Keratinocyte (primary cell): ENCODE data around the gene RFX3. TPM values are rescaled to one million over a fixed set of nuclear protein-coding genes. Genes with fewer than 3 reads are reported as not detected.

Experiments used
- DNase-seq: peaks from one replicate; pipeline ENCODE4 v3.0.0-alpha.2; 2011; ENCODE audit warnings: low read depth, missing footprints, low spot score
- FAIRE-seq: peaks from 2 replicates; lab custom pipeline; 2011; peaks lifted over from hg19 to GRCh38; lab: Jason Lieb, UNC
- H2AFZ ChIP-seq: 2 replicates; pipeline ENCODE4 v1.6.0; 2012; ENCODE audit warnings: low read length, control low read depth, inconsistent platforms; ENCODE audit not compliant: control insufficient read depth
- H3K27ac ChIP-seq: 2 replicates; pipeline ENCODE4 v1.5.1; 2011; ENCODE audit warnings: low read length; ENCODE audit not compliant: control insufficient read depth, insufficient read depth
- H3K27me3 ChIP-seq: 3 replicates; pipeline ENCODE4 v1.6.0; 2011; ENCODE audit warnings: low read length; ENCODE audit not compliant: control insufficient read depth, insufficient read depth; ENCODE audit errors: extremely low read depth
- H3K36me3 ChIP-seq, 2 experiments: 2 replicates in 1 of 2; 3 replicates in 1 of 2; pipeline ENCODE4 v1.5.1; 2011; ENCODE audit warnings: low read length in 2 of 2, mild to moderate bottlenecking in 1 of 2; ENCODE audit not compliant: control insufficient read depth in 2 of 2, insufficient read depth in 2 of 2; ENCODE audit errors: extremely low read depth in 1 of 2
- H3K4me1 ChIP-seq: 3 replicates; pipeline ENCODE4 v1.5.1; 2011; ENCODE audit warnings: low read length; ENCODE audit not compliant: control insufficient read depth, insufficient read depth; ENCODE audit errors: extremely low read depth
- H3K4me2 ChIP-seq: 3 replicates; pipeline ENCODE4 v1.6.0; 2011; ENCODE audit warnings: low read depth, low read length; ENCODE audit not compliant: control insufficient read depth, insufficient read depth; ENCODE audit errors: extremely low read depth
- H3K4me3 ChIP-seq, 3 experiments: fragments of 200-600 bp in 1 of 3; sonication (generic) in 1 of 3; 2 replicates in 2 of 3; 3 replicates in 1 of 3; pipeline ENCODE4 v1.5.1; 2011 to 2016; ENCODE audit warnings: low read length in 3 of 3, mild to moderate bottlenecking in 3 of 3, control low read depth in 2 of 3, inconsistent platforms in 1 of 3, low read depth in 1 of 3, mixed read lengths in 1 of 3, mixed run types in 1 of 3, moderate library complexity in 1 of 3; ENCODE audit not compliant: control insufficient read depth in 2 of 3, insufficient read depth in 2 of 3; ENCODE audit errors: extremely low read depth in 1 of 3
- H3K79me2 ChIP-seq: 2 replicates; pipeline ENCODE4 v1.6.0; 2012; ENCODE audit warnings: low read length; ENCODE audit not compliant: control insufficient read depth, insufficient read depth
- H3K9ac ChIP-seq: 3 replicates; pipeline ENCODE4 v1.6.0; 2011; ENCODE audit warnings: low read length; ENCODE audit not compliant: control insufficient read depth, insufficient read depth; ENCODE audit errors: extremely low read depth
- H3K9me1 ChIP-seq: 3 replicates; pipeline ENCODE4 v1.6.0; 2011; ENCODE audit warnings: low read length; ENCODE audit not compliant: control insufficient read depth, insufficient read depth; ENCODE audit errors: extremely low read depth
- H3K9me3 ChIP-seq: 2 replicates; pipeline ENCODE4 v1.5.1; 2012; ENCODE audit warnings: low read depth, low read length; ENCODE audit not compliant: control insufficient read depth
- H4K20me1 ChIP-seq: 3 replicates; pipeline ENCODE4 v1.6.0; 2011; ENCODE audit warnings: low read length; ENCODE audit not compliant: control insufficient read depth, insufficient read depth; ENCODE audit errors: extremely low read depth
- EZH2 ChIP-seq: IDR thresholded peaks from one replicate; pipeline ENCODE4 v1.6.1; 2012; ENCODE audit warnings: inconsistent platforms, mild to moderate bottlenecking, low read length, moderate library complexity
- dilution Hi-C: fragments of 300-500 bp; cut with MboI; formaldehyde crosslinking; loops from one replicate; pipeline ENCODE4 v1.7.0; 2020; ENCODE audit warnings: low sequenced_read_pairs; ENCODE audit not compliant: extremely low pct_ligation_motif_present
- polyA plus RNA-seq, 5 experiments: library from polyadenylated mRNA; depleted of rRNA in 3 of 5; stranded (reverse) in 3 of 5; stranded (forward) in 1 of 5; unstranded in 1 of 5; fragments of >200 nt; gene quantifications; 1 replicate in 1 of 5; 2 replicates in 3 of 5; 3 replicates in 1 of 5; pipeline versions ENCODE4 v1.2.1 to v1.2.3, GENCODE V29; 2011 to 2012; ENCODE audit warnings: missing spikeins in 2 of 5, low read depth in 1 of 5, low replicate concordance in 1 of 5
- TF ChIP-seq, protein P1 (sequence below), 3 experiments: IDR thresholded peaks in 1 of 3; conservative IDR thresholded peaks in 1 of 3; optimal IDR thresholded peaks in 1 of 3; 2 replicates in 2 of 3; 3 replicates in 1 of 3; pipeline versions ENCODE3 to v1.5.1; 2011; ENCODE audit warnings: low read length in 3 of 3, mild to moderate bottlenecking in 3 of 3, moderate library complexity in 2 of 3, control low read depth in 1 of 3, inconsistent platforms in 1 of 3; ENCODE audit not compliant: insufficient read depth in 2 of 3; ENCODE audit errors: extremely low read depth in 1 of 3

The RFX3 gene
- polyA plus RNA-seq, 1 donor (not counting 4 experiments of a cell fraction or from before 2014, with no cell fraction given) = 1.8 TPM

DNA sequence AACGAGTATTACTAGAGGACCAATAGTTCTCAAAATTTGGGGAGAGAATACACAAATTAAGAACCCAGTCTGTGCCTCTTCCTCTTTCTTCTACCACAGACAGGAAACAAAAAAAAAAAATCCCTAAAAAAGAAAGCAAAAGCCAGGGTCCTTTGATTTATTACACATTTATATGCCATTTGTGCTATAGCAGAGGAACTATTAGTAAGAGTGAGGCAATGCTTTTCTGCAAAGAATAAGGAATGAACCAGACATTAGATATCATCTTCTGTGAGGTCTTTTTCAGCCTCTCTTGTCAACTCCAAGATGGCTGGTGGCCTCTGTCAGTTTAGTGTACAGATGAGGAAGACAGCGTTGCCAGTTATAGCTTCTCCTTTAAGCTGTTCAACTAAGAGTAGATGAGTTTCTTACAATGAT, 127.6 kb downstream of the RFX3 start:
- Histone ChIP-seq H3K79me2 (no peaks in the 10 kb centered on the region), H4K20me1 (no peaks in the 10 kb centered on the region), H3K4me3 (no peak overlapping the region), H3K9ac (no peak overlapping the region), H3K4me2 (no peak overlapping the region), H3K9me3 (no peaks in the 10 kb centered on the region), H3K27ac (no peak overlapping the region), H3K9me1 (no peaks in the 10 kb centered on the region), H3K4me1 (no peaks in the 10 kb centered on the region), H3K27me3 (no peaks in the 10 kb centered on the region), H2AFZ (no peak overlapping the region), H3K36me3 (no peaks in the 10 kb centered on the region)
- no peak for TF ChIP-seq EZH2
- TF ChIP-seq, protein P1, sequence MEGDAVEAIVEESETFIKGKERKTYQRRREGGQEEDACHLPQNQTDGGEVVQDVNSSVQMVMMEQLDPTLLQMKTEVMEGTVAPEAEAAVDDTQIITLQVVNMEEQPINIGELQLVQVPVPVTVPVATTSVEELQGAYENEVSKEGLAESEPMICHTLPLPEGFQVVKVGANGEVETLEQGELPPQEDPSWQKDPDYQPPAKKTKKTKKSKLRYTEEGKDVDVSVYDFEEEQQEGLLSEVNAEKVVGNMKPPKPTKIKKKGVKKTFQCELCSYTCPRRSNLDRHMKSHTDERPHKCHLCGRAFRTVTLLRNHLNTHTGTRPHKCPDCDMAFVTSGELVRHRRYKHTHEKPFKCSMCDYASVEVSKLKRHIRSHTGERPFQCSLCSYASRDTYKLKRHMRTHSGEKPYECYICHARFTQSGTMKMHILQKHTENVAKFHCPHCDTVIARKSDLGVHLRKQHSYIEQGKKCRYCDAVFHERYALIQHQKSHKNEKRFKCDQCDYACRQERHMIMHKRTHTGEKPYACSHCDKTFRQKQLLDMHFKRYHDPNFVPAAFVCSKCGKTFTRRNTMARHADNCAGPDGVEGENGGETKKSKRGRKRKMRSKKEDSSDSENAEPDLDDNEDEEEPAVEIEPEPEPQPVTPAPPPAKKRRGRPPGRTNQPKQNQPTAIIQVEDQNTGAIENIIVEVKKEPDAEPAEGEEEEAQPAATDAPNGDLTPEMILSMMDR (optimal IDR thresholded peaks at IDR 0.05 in 1 of 3, IDR thresholded peaks at IDR 0.05 in 1 of 3, conservative IDR thresholded peaks at IDR 0.05 in 1 of 3; ENCODE audit: extremely low read depth in 1 of 3, insufficient read depth in 2 of 3, low read length in 3 of 3) = no peak
- FAIRE-seq = no peak
- no peak for DNase-seq
- dilution Hi-C loops = no loop called here

DNA sequence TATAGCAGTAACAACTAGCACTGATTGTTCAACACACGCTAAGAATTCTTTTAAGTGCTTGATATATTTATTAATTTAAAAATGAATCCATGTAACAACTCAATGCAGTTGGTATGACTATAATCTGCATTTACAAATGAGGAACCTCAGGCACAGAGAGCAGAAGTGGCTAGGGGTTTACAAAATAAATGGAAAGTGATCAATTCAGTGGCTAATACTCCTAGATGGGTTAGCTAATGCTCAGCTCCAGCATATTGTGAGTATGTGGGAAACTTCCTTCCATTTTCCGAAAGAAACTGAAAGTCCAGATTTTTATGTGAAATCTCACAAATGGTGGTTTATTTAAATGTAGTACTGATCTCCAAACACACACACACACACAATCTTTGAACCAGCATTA, 128.0 kb downstream of the RFX3 start:
- FAIRE-seq (no peak), DNase-seq (no peak)
- Histone ChIP-seq H3K79me2 (no peaks in the 10 kb centered on the region), H3K36me3 (no peaks in the 10 kb centered on the region), H3K27ac (no peak overlapping the region), H3K9me3 (no peaks in the 10 kb centered on the region), H3K27me3 (no peaks in the 10 kb centered on the region), H3K4me2 (no peak overlapping the region), H2AFZ (no peak overlapping the region), H4K20me1 (no peaks in the 10 kb centered on the region), H3K4me3 (no peak overlapping the region), H3K9me1 (no peaks in the 10 kb centered on the region), H3K9ac (no peak overlapping the region), H3K4me1 (no peaks in the 10 kb centered on the region)
- TF ChIP-seq EZH2 = no peak
- TF ChIP-seq, protein P1 (optimal IDR thresholded peaks at IDR 0.05 in 1 of 3, IDR thresholded peaks at IDR 0.05 in 1 of 3, conservative IDR thresholded peaks at IDR 0.05 in 1 of 3; ENCODE audit: extremely low read depth in 1 of 3, insufficient read depth in 2 of 3, low read length in 3 of 3) = no peak
- dilution Hi-C loops = no loop called here
